GM18499 (cell line): ENCODE measurements around the gene SRSF10.
"Not testable (repeated sequence)": the region's sequence is repeated elsewhere in the genome, so short reads cannot be mapped to it uniquely, and the experiment has no call there.

Source experiments
- ATAC-seq: cut with Tn5 transposase; IDR thresholded peaks from one replicate; pipeline ENCODE4 v1.9.1; 2021; ENCODE audit warnings: moderate number of reproducible peaks; ENCODE audit not compliant: insufficient read depth, unreplicated experiment

The SRSF10 gene

GRCh38 chr1:23959461-23960290 lies 20.5 kb downstream of the SRSF10 start, which contains the start of gene PNRC2:
TSS of gene PNRC2 (plus strand) at chr1:23959828. CDS start at chr1:23961458, 1,630 bp downstream.
- ATAC-seq: no peak

- ATAC-seq: peak; percentile 44
Measured at GRCh38 chr1:23958810-23959460, 21.2 kb downstream of the SRSF10 start.

- not testable (repeated sequence) for ATAC-seq
Measured at GRCh38 chr1:23958040-23958809, 21.9 kb downstream of the SRSF10 start.

- ATAC-seq: no peak
Measured at GRCh38 chr1:23957096-23957495, 23.0 kb downstream of the SRSF10 start.

GRCh38 chr1:23953020-23953419 lies 27.1 kb downstream of the SRSF10 start:
- ATAC-seq: no peak

GRCh38 chr1:23947366-23947765 lies 32.8 kb downstream of the SRSF10 start:
- ATAC-seq: no peak

- no peak for ATAC-seq
Measured at GRCh38 chr1:23936481-23937176, 43.5 kb downstream of the SRSF10 start.

GRCh38 chr1:23931491-23931880 lies 48.6 kb downstream of the SRSF10 start:
- no peak for ATAC-seq

- ATAC-seq: no peak
Measured at GRCh38 chr1:23930861-23931490, 49.2 kb downstream of the SRSF10 start.

GRCh38 chr1:23930270-23930669 lies 49.9 kb downstream of the SRSF10 start:
- ATAC-seq: no peak

- no peak for ATAC-seq
Measured at GRCh38 chr1:23928789-23929188, 51.3 kb downstream of the SRSF10 start.

GRCh38 chr1:23927097-23927496 lies 53.0 kb downstream of the SRSF10 start:
- ATAC-seq: no peak

GRCh38 chr1:23925279-23925678 lies 54.8 kb downstream of the SRSF10 start:
- ATAC-seq: no peak

GRCh38 chr1:23924601-23925000 lies 55.5 kb downstream of the SRSF10 start:
- no peak for ATAC-seq

- ATAC-seq: no peak
Measured at GRCh38 chr1:23923592-23924499, 56.3 kb downstream of the SRSF10 start.

- ATAC-seq: no peak
Measured at GRCh38 chr1:23922321-23922943, 57.7 kb downstream of the SRSF10 start.

- ATAC-seq: no peak
Measured at GRCh38 chr1:23916209-23917131, 63.7 kb downstream of the SRSF10 start.
